T-helper 17 cell (primary cell): ENCODE data around the gene TENT4B. TPM values are rescaled to one million over a fixed set of nuclear protein-coding genes. Genes with fewer than 3 reads are reported as not detected.
A peak's percentile ranks its signal among the peaks of the same experiment; 100 is the strongest.
"Not testable (repeated sequence)": the region's sequence is repeated elsewhere in the genome, so short reads cannot be mapped to it uniquely, and the experiment has no call there.

Experiments used
- ATAC-seq: fragments of 150-1000 bp; cut with Tn5 transposase; 2 replicates; pipeline ENCODE4 v1.10.0; 2021; ENCODE audit warnings: mild to moderate bottlenecking, moderate library complexity
- DNase-seq, 3 donors: peaks; one replicate each; pipeline versions ENCODE4 v3.0.0 to v3.0.0-alpha.2; 2020 to 2021
- H3K9me3 ChIP-seq: one replicate; pipeline ENCODE4 v1.7.0; 2013; ENCODE audit warnings: low read length, mild to moderate bottlenecking; ENCODE audit not compliant: control insufficient read depth, poor library complexity, severe bottlenecking
- H3K27ac Mint-ChIP-seq: one replicate; pipeline ENCODE4 v1.8.0; 2022; ENCODE audit warnings: mild to moderate bottlenecking, moderate library complexity, mixed read lengths
- H3K27me3 Mint-ChIP-seq: one replicate; pipeline ENCODE4 v1.8.0; 2022; ENCODE audit warnings: mixed read lengths
- H3K36me3 Mint-ChIP-seq: one replicate; pipeline ENCODE4 v1.8.0; 2022; ENCODE audit warnings: low read depth, mixed read lengths
- H3K4me1 Mint-ChIP-seq: one replicate; pipeline ENCODE4 v1.8.0; 2022; ENCODE audit warnings: mild to moderate bottlenecking, mixed read lengths
- H3K4me3 Mint-ChIP-seq: one replicate; pipeline ENCODE4 v1.8.0; 2022; ENCODE audit warnings: mild to moderate bottlenecking, moderate library complexity, mixed read lengths
- total RNA-seq, 4 donors: library from RNA in 2 of 4; stranded (reverse) in 2 of 4; gene quantifications; one replicate each; pipeline ENCODE4 v1.2.3 and lab custom pipeline; 2022 to 2026

The TENT4B gene
- total RNA-seq (10 to 100 TPM; 21.5 to 23.0 TPM), total RNA-seq (lab: John Stamatoyannopoulos, UW) (57.2 to 71.5 reads per million in 2 donors)

- peaks cover 25% of the 10 kb centered on the region for H3K4me1 Mint-ChIP-seq
- peak within 1 kb of the TSS; percentile 90 for H3K27ac Mint-ChIP-seq
- no peaks in the 10 kb centered on the region for H3K27me3 Mint-ChIP-seq
- ATAC-seq (peak; percentile 82), DNase-seq (peak; percentile 84 to 90 (median 88))
- peak within 1 kb of the TSS; percentile 95 for H3K4me3 Mint-ChIP-seq
- no peaks in the 10 kb centered on the region for H3K36me3 Mint-ChIP-seq
- no peaks in the 10 kb centered on the region for H3K9me3 ChIP-seq
These were observed at the start of gene TENT4B for GRCh38 chr16:50152807-50153595. Gene TENT4B, plus strand, starts transcription at chr16:50153306. Its CDS starts 316 bp downstream, at chr16:50153622.

GRCh38 chr16:50103764-50104163 is 49.3 kb upstream of the TENT4B start:
- Mint-ChIP-seq H3K27ac (no peak overlapping the region), H3K36me3 (peaks cover 4% of the 10 kb centered on the region), H3K4me1 (no peaks in the 10 kb centered on the region), H3K27me3 (no peaks in the 10 kb centered on the region), H3K4me3 (no peak overlapping the region)
- no peaks in the 10 kb centered on the region for H3K9me3 ChIP-seq
- DNase-seq (no peak), ATAC-seq (no peak)

GRCh38 chr16:50114357-50115129 is 38.6 kb upstream of the TENT4B start:
- ATAC-seq (no peak), DNase-seq (no peak)
- Mint-ChIP-seq H3K27ac (no peak overlapping the region), H3K4me1 (peaks cover 5% of the 10 kb centered on the region), H3K4me3 (no peak overlapping the region), H3K27me3 (no peaks in the 10 kb centered on the region), H3K36me3 (no peaks in the 10 kb centered on the region)
- H3K9me3 ChIP-seq = no peaks in the 10 kb centered on the region

GRCh38 chr16:50120711-50121110 is 32.4 kb upstream of the TENT4B start:
- H3K27me3 Mint-ChIP-seq = no peaks in the 10 kb centered on the region
- no peaks in the 10 kb centered on the region for H3K9me3 ChIP-seq
- no peak overlapping the region for H3K27ac Mint-ChIP-seq
- DNase-seq (no peak), ATAC-seq (no peak)
- H3K4me1 Mint-ChIP-seq = peaks cover 11% of the 10 kb centered on the region
- H3K4me3 Mint-ChIP-seq = no peak overlapping the region
- H3K36me3 Mint-ChIP-seq = no peaks in the 10 kb centered on the region

GRCh38 chr16:50121278-50121677 is 31.8 kb upstream of the TENT4B start:
- Mint-ChIP-seq H3K27me3 (no peaks in the 10 kb centered on the region), H3K36me3 (no peaks in the 10 kb centered on the region), H3K4me3 (no peak overlapping the region), H3K4me1 (peaks cover 11% of the 10 kb centered on the region), H3K27ac (peak overlapping the region; percentile 60)
- no peak for ATAC-seq
- no peak for DNase-seq
- no peaks in the 10 kb centered on the region for H3K9me3 ChIP-seq

GRCh38 chr16:50121721-50122445 is 31.2 kb upstream of the TENT4B start:
- H3K36me3 Mint-ChIP-seq = no peaks in the 10 kb centered on the region
- DNase-seq = no peak
- peaks cover 7% of the 10 kb centered on the region for H3K4me1 Mint-ChIP-seq
- H3K4me3 Mint-ChIP-seq = no peak overlapping the region
- no peaks in the 10 kb centered on the region for H3K9me3 ChIP-seq
- peak; percentile 85 for ATAC-seq
- H3K27me3 Mint-ChIP-seq = no peaks in the 10 kb centered on the region
- peak overlapping the region; percentile 60 for H3K27ac Mint-ChIP-seq

- H3K9me3 ChIP-seq = no peaks in the 10 kb centered on the region
- DNase-seq (no peak), ATAC-seq (no peak)
- Mint-ChIP-seq H3K27ac (no peak overlapping the region), H3K4me3 (no peak overlapping the region), H3K27me3 (no peaks in the 10 kb centered on the region), H3K4me1 (peaks cover 7% of the 10 kb centered on the region), H3K36me3 (no peaks in the 10 kb centered on the region)
These were observed 29.7 kb upstream of the TENT4B start for GRCh38 chr16:50123417-50123816.

- H3K27ac Mint-ChIP-seq = no peak overlapping the region
These were observed 28.3 kb upstream of the TENT4B start for GRCh38 chr16:50124769-50125168.

GRCh38 chr16:50126183-50126582 is 26.9 kb upstream of the TENT4B start:
- H3K36me3 Mint-ChIP-seq = peaks cover 2% of the 10 kb centered on the region
- H3K27ac Mint-ChIP-seq = no peak overlapping the region
- no peak overlapping the region for H3K4me3 Mint-ChIP-seq
- ATAC-seq (no peak), DNase-seq (no peak)
- H3K9me3 ChIP-seq = no peaks in the 10 kb centered on the region
- H3K4me1 Mint-ChIP-seq = peaks cover 5% of the 10 kb centered on the region
- no peaks in the 10 kb centered on the region for H3K27me3 Mint-ChIP-seq

More at GRCh38 chr16:50124769-50125168, 28.3 kb upstream of the TENT4B start:
- H3K4me3 Mint-ChIP-seq = no peak overlapping the region
- H3K27me3 Mint-ChIP-seq = no peaks in the 10 kb centered on the region
- DNase-seq = no peak
- peaks cover 2% of the 10 kb centered on the region for H3K36me3 Mint-ChIP-seq
- peaks cover 5% of the 10 kb centered on the region for H3K4me1 Mint-ChIP-seq
- ATAC-seq = no peak
- H3K9me3 ChIP-seq = no peaks in the 10 kb centered on the region

GRCh38 chr16:50132571-50132970 is 20.5 kb upstream of the TENT4B start:
- H3K36me3 Mint-ChIP-seq, H3K27ac Mint-ChIP-seq, H3K4me3 Mint-ChIP-seq, H3K9me3 ChIP-seq, H3K4me1 Mint-ChIP-seq, DNase-seq, ATAC-seq: not testable (repeated sequence)
- H3K27me3 Mint-ChIP-seq = peaks cover 11% of the 10 kb centered on the region

GRCh38 chr16:50133214-50133613 is 19.9 kb upstream of the TENT4B start:
- no peaks in the 10 kb centered on the region for H3K4me1 Mint-ChIP-seq
- peaks cover 11% of the 10 kb centered on the region for H3K27me3 Mint-ChIP-seq
- H3K9me3 ChIP-seq = no peaks in the 10 kb centered on the region
- H3K27ac Mint-ChIP-seq = no peak overlapping the region
- ATAC-seq (no peak), DNase-seq (no peak)
- H3K36me3 Mint-ChIP-seq = peaks cover 4% of the 10 kb centered on the region
- no peak overlapping the region for H3K4me3 Mint-ChIP-seq

GRCh38 chr16:50136399-50136798 is 16.7 kb upstream of the TENT4B start:
- H3K27ac Mint-ChIP-seq = no peak overlapping the region

GRCh38 chr16:50137268-50137667 is 15.8 kb upstream of the TENT4B start:
- H3K27me3 Mint-ChIP-seq = peaks cover 6% of the 10 kb centered on the region
- DNase-seq (no peak), ATAC-seq (no peak)
- no peak overlapping the region for H3K4me3 Mint-ChIP-seq
- no peaks in the 10 kb centered on the region for H3K9me3 ChIP-seq
- H3K27ac Mint-ChIP-seq = no peak overlapping the region
- no peaks in the 10 kb centered on the region for H3K4me1 Mint-ChIP-seq
- H3K36me3 Mint-ChIP-seq = peaks cover 2% of the 10 kb centered on the region

More at GRCh38 chr16:50136399-50136798, 16.7 kb upstream of the TENT4B start:
- no peak for DNase-seq
- Mint-ChIP-seq H3K36me3 (peaks cover 2% of the 10 kb centered on the region), H3K27me3 (peaks cover 11% of the 10 kb centered on the region), H3K4me3 (no peak overlapping the region), H3K4me1 (no peaks in the 10 kb centered on the region)
- ATAC-seq = no peak
- no peaks in the 10 kb centered on the region for H3K9me3 ChIP-seq
